Iris pigment epithelial cell (primary cell): ENCODE results near the gene MIER3.
"Not testable (repeated sequence)": the region's sequence is repeated elsewhere in the genome, so short reads cannot be mapped to it uniquely, and the experiment has no call there.

Source experiments
- DNase-seq: peaks from one replicate; pipeline ENCODE4 v3.0.0-alpha.2; 2011; ENCODE audit warnings: low read depth

Gene MIER3, protein sequence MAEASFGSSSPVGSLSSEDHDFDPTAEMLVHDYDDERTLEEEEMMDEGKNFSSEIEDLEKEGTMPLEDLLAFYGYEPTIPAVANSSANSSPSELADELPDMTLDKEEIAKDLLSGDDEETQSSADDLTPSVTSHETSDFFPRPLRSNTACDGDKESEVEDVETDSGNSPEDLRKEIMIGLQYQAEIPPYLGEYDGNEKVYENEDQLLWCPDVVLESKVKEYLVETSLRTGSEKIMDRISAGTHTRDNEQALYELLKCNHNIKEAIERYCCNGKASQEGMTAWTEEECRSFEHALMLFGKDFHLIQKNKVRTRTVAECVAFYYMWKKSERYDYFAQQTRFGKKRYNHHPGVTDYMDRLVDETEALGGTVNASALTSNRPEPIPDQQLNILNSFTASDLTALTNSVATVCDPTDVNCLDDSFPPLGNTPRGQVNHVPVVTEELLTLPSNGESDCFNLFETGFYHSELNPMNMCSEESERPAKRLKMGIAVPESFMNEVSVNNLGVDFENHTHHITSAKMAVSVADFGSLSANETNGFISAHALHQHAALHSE

DNA sequence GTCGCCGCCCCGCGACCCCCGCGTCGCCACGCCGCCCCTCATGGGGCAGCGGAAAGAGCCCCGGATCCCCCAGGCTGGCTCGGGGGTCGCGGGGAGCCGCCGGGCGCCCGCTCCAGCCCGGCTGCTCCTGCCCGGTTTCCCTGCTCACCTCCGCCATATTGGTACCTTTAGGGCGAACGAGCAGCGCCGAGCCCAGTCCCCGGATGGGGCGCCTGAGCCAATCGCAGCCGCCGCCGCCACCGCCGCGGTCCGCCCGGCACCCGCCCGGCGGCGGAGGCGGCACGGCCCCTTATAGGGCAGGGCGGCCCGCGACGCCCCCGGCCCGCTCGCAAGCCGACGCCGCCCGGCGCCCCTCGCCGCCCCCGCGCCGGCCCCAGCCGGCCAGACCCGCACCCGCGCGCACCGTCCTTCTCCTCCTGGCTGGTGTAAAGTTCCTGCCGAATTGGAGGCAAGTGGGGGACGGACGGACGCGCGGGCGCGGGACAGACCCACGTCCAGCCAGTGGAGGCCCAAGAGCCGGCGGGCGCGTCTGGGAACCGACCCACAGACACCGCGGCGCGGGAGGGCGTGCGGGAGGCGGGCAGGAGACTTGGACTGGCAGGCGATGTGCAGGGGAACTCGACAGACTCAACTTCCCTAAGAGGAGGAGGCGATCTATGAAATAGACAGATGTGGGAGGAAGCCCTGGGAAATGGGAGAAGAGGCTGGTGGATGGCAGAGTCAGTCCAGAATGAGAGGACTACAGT lies at the start of gene MIER3:
Gene MIER3, minus strand, starts transcription at position 178 of the 746 bp plus-strand sequence. Its CDS starts 21 bp downstream, at position 157.
- DNase-seq = peak; percentile 80

DNA sequence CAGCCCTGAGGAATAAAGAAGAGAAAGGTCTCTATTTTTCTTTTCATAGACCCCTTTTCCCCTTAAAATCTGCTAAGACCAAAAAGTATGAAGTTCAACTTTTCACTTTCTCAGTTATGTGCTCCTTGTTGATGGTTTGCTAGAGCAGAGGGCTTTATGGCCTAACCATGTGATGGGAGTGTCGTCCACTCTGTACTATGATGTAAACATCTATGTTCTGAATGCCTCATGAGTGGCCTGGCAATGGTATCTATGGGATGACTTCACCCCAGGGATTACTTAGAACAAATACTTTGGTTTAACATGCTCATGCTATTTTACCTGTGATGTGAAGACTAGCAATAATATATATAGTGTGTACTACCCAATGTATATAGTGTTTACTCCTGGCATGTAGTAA lies 43.7 kb upstream of the MIER3 start:
- DNase-seq = no peak

DNA sequence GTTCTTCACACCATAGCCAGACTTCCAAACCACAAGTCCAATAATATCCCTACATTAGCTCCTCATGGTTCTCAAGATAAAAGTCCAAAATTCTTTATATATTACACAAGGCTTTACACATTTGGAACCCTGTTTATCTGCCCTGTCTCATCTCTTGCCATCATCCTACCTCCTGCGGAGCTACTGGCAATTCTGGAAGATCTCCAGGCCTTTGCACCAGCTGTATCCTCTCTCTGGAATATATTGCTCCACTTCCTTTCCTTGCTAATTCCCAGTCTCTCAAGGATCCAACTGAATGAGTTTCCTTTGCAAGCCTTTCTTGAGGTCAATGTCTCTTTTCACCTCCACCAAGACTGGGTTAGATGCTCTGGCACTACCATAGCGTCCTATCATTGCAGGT lies 41.3 kb upstream of the MIER3 start:
- DNase-seq = no peak

DNA sequence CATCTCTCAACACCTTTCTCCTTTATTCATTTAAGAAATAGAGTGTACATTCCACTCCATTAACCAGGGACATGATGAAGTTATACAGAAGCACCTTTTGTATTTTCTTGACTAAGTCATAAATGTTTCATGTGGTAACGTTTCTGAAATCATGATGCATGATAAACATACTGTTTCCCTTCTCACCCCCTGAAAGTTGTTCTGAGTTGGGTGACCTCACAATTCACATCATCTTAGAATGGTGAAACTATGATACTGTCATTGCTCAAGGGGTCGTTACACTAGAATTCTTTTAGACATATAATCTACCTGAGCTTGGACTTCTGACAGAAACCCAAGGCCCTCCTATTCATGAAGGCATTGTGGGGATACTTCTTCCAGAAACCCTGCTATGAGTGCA lies 37.8 kb upstream of the MIER3 start:
- DNase-seq = no peak

DNA sequence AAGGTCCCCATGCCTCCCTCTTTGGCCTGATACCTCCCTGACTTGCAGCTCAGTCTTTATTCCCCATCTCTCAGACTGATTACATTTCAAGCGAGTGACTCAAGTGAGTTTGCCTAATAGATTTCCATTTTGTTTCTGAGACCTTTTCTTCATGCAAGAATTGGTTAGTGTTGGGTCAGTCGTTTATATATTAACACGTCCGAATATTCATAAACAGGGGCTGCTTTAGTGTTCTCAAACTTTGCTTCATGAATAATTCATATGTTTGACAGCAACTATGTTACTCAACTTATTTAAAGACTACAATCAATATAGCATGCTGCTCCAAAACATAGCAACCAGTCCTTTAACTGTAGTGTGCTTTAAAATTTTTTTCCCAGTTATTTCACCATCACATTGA lies 36.6 kb upstream of the MIER3 start:
- no peak for DNase-seq

DNA sequence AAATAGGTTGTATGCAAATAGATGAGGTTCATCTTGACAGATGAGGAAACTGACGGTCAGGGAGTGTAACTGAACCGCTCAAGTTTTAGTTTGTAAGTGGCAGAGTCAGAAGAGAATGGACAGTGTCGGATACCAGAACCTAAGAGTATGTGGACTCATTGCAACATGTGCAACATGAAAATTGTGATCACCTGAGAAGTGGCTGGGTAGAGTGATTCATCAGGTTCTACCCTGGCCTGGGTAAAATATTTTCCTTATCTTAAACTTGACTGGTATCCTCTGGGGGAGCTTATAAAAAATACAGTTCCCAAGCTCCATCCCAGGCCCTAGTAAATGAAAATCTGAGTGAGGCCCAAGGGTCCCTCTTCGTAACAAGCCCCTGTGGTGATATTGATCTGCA lies 35.2 kb upstream of the MIER3 start:
- no peak for DNase-seq

DNA sequence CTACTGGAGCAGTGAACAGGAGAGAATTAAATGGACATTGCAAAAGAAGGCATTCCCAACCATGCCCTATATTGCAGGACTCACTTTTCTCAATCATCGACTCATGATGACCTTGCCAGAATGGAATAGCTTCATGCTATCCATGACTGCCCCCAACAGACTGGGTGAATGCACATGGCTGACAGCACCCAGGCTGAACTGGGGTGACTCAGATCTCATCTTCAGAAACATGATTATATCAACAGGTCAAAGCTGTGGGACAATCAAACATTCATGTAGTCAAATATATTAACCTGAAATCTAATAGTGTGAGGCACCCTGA lies 34.7 kb upstream of the MIER3 start:
- DNase-seq = peak; percentile 14

DNA sequence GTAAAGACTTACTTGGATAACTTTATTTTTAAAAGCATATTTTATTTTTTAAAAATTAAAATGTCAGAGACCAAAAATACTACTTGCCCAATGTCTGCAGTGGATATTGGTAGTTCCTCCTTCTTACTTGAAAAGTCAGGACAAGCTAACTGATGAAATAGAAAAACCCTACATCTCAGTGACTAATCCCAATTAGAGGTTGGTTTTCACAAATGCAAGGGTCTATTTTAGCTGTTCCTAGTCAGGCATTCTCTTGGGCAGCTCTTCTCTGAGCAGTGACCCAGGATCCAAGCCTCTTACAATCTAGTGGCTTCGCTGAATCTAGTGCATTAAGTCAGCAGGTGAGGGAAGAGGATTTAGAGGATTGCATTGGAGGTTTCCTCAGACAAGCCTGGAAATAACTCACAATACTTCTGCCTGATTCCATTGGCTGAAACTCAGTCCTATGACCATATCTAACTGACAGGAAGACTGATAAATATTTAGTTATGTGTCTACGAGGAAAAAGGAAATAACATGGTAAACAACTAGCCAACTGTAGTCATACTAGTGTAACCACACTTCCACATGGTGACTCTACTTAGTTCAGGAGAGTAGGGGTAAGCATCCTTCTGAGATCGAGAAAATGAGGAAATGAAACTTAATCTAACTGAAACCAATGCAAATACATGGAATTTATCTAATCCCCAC lies 34.2 kb upstream of the MIER3 start:
- DNase-seq = no peak

DNA sequence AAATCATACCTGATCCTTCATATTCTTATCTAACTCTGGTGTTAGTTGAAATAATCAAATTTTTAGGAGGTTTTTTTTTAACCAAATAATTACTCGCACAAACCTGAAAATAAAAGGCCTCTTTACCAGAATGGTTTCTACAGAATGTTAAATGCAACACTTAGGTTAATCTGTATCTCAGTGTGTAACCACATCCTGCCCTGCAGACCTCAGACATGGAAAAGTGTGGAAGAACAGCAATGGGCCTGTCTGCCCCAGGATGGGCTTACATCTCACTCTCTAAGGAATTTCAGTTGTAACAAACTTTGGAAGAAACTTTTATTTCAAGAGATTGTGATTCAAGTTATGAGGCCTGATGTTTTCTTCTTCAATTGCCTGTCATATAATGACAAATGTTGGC lies 32.5 kb upstream of the MIER3 start:
- DNase-seq = no peak

DNA sequence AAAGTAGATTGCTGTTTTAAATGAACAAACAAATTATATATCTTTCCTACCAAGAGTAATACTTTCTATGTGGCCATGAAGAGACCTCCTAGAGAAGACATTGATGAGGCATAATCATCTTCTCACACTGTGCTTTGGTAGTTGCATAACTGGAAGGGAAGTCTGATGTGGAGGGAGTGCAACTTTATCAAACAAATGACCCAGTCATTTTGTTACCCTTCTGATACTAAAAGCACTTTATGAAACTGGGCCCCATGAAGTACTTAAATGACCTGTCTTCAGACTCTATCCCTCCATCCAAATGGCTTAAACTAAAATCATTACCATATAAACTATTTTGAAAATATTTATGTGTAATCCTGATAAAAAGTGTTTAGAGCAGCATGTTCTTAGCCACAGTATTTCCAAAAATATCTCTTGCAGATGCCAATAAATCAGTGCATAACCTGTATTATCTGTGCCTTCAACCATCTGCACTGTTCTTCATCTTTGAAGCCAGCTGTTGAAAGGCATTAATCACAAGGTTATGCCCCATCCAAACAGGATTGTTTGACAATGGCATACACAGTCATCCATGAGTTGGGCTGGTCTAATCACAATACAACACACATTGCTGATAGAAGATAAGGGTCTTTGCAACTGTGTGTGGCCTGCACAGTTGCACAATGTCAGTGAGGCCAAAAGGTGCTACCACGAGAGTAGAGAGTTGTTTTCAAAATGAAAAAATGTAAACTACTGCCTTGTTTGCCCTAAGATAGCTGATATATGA lies 31.9 kb upstream of the MIER3 start:
- DNase-seq = no peak

DNA sequence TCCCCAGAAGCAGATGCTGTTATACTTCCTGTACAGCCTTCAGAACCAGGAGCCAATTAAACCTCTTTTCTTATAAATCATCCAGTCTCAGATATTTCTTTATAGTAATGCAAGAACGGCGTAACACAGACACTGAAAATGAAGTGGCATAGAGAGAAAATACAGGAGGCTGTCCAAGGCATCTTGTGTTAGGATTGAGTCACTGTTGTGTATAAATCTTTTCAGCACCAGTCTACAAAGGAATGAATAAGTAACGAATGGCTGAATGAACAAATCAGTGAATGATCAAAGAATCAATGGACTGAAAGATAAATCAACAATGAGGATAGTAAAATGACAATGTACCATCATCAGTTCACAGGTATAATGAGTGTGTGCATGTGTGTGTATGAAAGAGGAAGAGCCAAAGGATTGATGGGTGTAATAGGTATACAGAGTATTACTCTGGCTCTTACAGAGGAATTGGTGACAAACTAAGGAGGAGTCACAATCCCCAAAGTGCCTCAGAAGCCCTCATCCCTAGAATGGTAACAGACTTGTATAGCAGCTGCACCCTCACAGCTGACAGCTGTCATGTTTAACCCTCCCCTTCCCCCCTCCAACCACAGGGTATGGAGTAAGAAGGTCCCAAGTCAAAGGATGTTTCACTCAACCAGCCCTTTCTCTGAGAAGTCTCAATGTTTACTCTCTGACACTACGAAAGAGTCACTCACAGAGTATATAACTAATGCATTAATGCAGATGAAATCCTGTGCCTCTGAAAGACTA lies 29.8 kb upstream of the MIER3 start:
- DNase-seq = no peak

DNA sequence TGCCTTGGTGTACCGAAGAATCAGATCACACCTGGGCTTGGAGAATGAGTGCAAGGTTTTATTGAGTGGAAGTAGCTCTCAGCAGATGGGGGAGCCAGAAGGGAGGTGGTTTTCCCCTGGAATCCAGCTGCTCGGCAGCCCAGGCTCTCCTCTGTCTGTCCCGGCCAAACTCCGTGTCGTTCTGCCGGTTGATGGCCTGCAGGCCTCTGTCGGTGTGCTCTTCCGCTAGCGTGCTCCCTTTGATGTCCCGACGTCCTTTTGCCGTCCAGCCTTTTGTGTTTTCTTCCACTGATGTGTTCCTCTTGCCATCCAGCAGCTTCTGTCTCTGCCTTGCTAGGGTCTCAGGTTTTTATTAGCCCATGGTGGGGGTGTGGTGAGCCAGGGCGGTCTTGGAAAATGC lies 28.0 kb upstream of the MIER3 start:
- DNase-seq = no peak

DNA sequence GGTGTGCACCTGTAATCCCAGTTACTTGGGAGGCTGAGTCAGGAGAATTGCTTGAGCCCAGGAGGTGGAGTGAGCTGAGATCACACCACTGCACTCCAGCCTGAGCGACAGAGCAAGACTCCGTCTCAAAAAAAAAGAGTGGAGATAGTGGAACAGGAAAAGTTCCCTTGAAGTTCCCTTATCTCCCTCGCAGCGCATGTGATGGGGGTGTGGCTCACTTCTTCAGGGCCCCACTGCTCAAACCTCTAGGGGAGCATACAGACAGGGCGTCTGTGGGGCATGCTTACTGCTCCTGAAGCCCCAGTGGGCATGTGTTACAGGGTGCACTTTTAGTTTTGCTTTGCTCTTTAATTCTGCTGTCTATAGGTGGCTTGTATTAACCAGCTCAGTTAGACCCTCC lies 27.6 kb upstream of the MIER3 start:
- not testable (repeated sequence) for DNase-seq

DNA sequence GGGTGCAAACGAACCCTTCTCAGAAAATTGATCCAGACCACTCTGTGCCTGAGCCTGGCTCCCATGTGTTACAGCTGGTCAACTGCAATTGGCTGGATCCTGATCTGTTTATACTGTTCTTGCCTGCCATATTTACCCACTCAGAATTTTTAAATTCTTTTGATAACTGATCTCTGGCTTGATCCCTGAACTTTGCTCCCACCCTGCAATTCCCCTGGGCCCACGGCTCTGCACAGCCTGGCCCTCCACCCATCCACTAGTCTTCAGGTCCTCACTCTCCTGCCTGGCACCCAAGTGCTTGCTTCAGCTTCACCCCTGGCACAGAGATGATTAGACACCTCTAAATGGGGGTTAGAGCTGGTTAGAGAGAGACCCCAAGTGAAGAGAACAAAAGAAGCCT lies 25.9 kb upstream of the MIER3 start:
- no peak for DNase-seq

DNA sequence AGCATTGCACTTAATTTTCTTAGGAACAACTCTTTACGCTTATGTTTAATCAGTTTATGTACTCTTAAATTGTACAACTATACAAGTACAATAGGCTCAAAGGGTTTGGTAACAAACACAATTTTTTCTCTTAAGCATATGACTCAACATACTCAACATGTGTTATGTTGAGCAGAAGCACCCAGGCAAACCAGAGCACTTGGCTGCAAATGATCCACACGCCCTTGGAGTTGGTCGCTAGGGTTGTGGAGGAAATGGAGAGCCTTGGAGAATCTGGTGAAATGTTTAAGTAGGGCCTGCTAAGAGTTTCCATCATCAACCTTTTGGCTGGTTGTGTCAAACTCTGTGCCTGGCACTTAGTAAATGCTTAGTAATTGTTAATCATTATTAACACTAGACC lies 25.1 kb upstream of the MIER3 start:
- no peak for DNase-seq

DNA sequence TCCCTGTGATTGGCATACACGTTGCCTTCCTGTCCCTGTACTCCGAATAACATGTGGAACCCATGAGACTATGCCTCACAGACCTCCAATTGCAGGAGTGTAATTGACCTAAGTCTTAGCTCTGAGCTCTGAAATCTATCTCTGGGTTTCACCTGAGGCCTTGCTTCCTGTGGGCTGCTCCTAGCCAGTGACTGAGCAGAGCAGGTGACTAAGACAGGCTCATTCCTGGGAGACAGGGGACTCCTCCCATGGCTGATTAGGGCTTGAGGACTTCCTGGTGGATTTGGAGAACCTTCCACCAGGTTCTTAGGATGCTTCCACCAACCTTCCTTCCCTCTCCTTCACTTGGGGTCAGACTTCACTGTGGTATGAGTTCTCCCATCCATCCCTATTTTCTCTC lies 22.3 kb upstream of the MIER3 start:
- DNase-seq = no peak

DNA sequence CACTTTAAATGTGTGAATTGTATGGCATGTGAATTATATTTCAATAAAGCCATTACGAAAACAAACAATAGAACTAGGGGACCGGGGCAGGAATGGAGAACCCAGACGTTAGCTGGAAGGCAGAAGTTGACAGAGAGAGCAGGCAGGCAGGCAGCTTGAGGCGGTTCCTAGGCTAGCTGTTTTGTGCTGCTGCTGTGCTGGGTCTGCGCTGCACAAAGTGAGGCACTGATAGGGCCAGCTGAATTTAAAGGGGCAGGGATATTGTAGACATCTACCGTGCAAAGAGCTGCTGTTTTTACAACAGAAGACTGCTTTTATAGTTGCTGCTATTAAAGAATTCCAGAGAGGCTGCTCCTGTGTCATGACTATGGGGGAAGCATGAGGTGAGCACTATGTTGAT lies 21.6 kb upstream of the MIER3 start:
- DNase-seq = no peak

DNA sequence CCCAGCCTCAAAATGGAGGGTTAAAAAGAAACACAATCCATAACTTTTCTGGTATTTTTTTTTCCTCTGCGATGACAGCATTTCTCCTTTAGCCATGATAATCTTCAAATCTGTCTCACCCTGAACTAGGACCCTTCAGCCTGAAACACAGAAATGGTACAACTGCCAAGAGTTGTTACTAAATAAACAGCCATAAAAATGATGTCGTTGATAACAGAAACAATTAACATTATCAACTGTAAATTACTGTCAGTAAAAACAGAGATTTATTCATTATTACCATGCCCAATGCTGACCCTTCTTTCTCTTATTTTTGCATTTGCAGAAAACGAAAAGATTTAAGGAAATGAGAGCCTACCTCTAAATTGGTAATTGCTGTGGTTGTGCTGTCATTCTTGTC lies 19.4 kb upstream of the MIER3 start:
- DNase-seq = no peak

DNA sequence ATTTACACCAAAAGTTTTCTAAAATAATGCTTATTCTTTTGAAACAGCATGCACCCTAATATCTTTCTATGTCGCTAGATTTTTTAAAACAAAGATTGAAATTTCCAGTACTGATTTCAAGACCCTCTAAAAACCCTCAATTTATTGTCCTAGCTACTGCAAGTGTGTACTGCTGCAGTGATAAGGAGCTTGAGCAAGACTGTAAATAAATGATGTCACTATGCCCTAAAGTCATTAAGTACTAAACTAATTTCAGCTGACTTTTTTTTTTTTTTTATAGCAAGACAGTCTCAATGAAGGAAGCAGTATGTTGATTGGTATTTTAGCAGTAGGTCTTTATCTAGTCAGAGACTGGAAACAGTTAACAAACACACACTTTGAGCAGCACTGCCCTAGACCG lies 12.2 kb upstream of the MIER3 start:
- no peak for DNase-seq

DNA sequence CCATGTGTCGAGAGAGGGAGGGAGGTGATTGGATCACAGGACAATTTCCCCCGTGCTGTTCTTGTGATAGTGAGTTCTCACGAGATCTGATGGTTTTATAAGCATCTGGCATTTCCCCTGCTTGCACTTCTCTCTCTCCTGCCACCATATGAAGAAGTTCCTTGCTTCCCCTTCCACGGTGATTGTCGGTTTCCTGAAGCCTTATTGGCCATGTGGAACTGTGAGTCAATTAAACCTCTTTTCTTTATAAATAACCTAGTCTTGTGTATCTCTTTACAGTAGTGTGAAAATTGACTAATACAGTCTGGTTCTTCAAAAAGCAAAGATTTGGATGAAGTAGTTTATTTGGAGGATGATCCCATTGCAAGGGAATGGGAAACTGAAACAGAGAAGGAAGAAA lies 11.3 kb upstream of the MIER3 start:
- no peak for DNase-seq

DNA sequence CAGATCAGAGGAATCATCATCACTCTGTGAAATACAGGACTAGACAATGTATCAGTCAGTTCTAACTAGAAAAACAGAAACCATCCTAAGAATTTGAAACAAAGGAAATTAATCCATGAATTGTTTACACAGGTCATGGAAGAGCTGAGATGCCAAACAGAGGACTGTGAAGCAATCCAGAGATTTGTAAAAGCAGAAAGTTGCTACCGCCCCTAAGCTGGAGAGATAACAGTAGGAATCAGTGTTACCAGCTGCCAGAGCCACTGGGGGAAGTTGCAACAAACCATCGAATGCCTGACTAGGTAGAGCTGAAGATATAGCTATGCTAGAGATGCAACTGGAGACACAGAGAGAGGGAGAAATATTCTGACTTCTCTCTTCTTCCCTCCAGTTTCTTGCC lies 10.4 kb upstream of the MIER3 start:
- no peak for DNase-seq
